ENCODE measurements around the gene STRN4.

STRN4 gene

GRCh38 chr19:46725859-46726393, 20.3 kb downstream of the STRN4 start:
- no peak for DNase-seq (ENCODE audit: low read depth)

- no peak for DNase-seq (ENCODE audit: low read depth)
Observed at GRCh38 chr19:46725036-46725820, 21.0 kb downstream of the STRN4 start.

- DNase-seq (ENCODE audit: low read depth) = no peak
Observed at GRCh38 chr19:46724468-46724867, 21.8 kb downstream of the STRN4 start.

GRCh38 chr19:46723471-46723870, 22.8 kb downstream of the STRN4 start:
- no peak for DNase-seq (ENCODE audit: low read depth)

- no peak for DNase-seq (ENCODE audit: low read depth)
Observed at GRCh38 chr19:46723023-46723461, 23.2 kb downstream of the STRN4 start.

GRCh38 chr19:46722421-46723022, 23.7 kb downstream of the STRN4 start:
- no peak for DNase-seq (ENCODE audit: low read depth)

- DNase-seq (ENCODE audit: low read depth) = no peak
Observed at GRCh38 chr19:46722004-46722380, 24.3 kb downstream of the STRN4 start.

- DNase-seq (ENCODE audit: low read depth) = no peak
Observed at GRCh38 chr19:46721269-46722003, 24.8 kb downstream of the STRN4 start.

- DNase-seq (ENCODE audit: low read depth) = no peak
Observed at GRCh38 chr19:46720503-46721239, 25.6 kb downstream of the STRN4 start.

- DNase-seq (ENCODE audit: low read depth) = no peak
Observed at GRCh38 chr19:46719629-46720502, 26.4 kb downstream of the STRN4 start.

- no peak for DNase-seq (ENCODE audit: low read depth)
Observed at GRCh38 chr19:46718934-46719622, 27.2 kb downstream of the STRN4 start.

- DNase-seq (ENCODE audit: low read depth) = peak; percentile 46
Observed at GRCh38 chr19:46718157-46718933, 27.9 kb downstream of the STRN4 start.

GRCh38 chr19:46717716-46718143, 28.5 kb downstream of the STRN4 start:
- DNase-seq (ENCODE audit: low read depth) = no peak

GRCh38 chr19:46717034-46717715, 29.1 kb downstream of the STRN4 start, which contains the start of gene PRKD2:
Gene PRKD2, minus strand, starts transcription at chr19:46717114. Its CDS starts 744 bp downstream, at chr19:46716370.
- peak; percentile 88 for DNase-seq (ENCODE audit: low read depth)

- DNase-seq (ENCODE audit: low read depth) = no peak
Observed at GRCh38 chr19:46716672-46717033, 29.6 kb downstream of the STRN4 start.

- DNase-seq (ENCODE audit: low read depth) = no peak
Observed at GRCh38 chr19:46715975-46716671, 30.1 kb downstream of the STRN4 start.

- no peak for DNase-seq (ENCODE audit: low read depth)
Observed at GRCh38 chr19:46715620-46715974, 30.7 kb downstream of the STRN4 start.

GRCh38 chr19:46714444-46715106, 31.7 kb downstream of the STRN4 start:
- DNase-seq (ENCODE audit: low read depth) = peak; percentile 41
